ENCODE data around the gene CDKAL1.
"Not testable (repeated sequence)": the region's sequence is repeated elsewhere in the genome, so short reads cannot be mapped to it uniquely, and the experiment has no call there.

The CDKAL1 gene

DNA sequence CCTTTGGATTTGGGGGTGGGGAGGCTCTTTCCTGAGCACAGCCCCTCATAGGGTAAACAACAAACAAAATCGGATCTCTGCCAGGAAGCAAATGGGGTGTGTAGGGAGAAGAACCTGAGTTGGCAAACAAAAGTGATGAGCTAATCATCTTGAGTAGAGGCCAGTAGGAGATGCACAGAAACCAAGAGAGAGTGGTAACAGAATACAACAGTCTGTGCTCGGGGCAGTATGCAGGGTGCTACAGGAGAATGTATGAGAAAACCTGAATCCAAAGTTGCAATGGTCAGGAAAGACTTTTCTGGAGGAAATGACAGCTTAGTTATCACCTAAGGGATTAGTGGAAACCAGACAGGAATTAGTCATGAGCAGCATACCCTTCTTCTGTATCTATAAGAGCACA lies 177.8 kb downstream of the CDKAL1 start:
- DNase-seq = no peak

DNA sequence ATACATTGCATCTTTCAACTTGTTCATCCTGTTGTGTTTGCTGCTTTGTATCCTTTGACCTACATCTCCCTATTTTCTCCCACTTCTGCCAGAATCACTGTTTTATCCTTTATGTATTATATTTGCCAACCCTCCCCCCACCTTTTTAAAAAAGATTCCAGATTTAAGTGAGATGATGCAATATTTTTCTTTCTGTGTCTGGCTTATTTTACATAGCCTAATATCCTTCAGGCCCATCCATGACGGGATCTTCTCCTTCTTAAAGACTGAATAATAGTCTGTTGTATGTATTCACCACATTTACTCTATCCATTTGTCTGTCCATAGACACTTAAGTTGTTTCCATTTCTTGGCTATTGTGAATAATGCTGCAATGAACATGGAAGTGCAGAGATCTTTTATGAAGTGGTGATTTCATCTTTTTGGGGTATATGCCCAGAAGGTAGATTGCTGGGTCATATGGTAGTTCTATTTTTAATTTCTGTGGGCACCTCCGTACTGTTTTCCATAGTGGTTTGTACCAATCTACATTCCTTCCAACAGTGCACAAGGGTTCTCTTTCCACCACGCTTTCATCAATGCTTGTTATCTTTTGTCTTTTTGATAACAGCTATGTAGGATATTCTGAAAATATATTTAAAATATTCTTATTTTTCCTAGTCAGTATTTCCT lies 181.0 kb downstream of the CDKAL1 start:
- DNase-seq = no peak

DNA sequence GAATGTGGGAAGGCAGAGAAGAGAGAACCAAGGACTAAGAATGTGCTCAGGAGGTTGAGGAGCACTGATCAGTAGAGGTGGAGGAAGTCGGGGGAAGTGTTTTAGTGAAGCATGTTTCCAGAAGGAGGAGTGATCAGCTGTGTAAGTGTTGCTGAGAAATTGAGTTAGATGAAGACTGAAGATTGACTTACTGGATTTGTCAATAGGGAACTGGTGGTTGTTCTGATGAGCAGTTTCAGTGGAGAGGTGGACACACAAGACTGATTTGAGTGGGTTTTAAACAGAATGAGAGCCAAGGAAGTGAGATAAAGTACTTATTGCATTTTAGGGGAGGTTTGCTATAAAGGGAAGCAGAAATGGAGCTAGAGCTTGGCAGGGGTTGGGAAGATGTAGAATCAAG lies 182.6 kb downstream of the CDKAL1 start:
- DNase-seq = no peak

DNA sequence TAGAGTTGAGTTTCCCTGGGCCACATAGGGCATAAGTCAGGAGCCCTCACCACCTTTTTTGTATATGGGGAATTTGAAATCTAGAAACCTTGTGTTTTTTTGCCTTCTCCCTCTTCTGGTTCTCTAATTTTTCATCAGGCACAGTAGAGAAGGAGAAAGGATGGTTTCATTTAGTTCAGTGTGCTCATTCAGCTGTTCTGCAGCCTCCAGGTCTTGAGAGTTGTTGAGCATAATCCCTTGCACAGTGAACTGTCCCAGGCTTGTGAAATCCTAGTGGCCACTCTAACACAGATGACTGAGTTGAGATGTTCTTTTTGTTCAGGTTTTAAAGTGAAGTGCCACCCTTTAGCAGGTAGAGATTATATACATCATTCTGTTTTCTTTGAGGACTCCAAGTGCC lies 183.5 kb downstream of the CDKAL1 start:
- DNase-seq = no peak

DNA sequence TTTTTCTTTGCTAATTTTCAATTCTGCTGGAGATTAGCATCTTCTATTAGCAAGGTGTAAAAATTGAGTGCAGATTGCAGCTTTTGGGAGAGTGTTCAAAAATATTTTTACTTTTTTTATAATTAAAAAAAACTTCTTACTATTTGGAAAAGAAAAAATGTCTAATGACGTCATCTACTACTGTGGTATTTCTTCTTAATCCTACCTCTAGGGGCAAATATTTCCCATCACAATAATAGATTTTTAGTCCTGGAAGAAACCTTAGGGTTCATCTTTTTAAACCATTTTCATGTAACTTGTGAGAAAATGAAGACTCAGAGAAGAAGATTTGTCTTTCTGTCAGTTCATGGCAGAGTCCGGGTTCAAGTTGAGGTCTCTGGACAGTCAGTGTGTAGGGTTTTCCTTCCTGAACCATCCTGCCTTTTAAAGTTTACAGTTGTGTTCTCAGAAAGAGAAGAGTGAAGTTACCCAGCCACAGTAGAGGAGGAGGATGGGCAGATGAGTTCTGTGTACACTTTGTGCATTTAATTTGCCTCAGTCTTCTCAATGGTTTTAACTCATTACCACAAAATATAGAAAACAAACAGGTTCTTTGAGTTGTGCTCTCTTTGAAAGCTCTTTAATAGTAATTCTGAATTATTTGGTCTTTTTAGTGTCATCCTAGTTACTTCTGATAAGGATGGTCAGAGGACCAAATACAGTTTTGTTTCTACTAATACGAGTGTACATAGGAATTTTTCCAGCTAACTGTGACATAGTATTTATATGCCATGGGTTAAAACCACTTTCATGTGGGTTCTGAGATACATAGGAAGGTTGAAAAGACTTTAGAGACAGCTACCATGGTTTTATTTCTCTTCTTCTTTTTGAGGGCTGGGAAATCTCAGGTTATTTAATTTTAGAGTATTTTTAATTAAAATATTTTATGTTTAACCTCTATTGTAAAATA lies 184.7 kb downstream of the CDKAL1 start:
- DNase-seq = no peak

DNA sequence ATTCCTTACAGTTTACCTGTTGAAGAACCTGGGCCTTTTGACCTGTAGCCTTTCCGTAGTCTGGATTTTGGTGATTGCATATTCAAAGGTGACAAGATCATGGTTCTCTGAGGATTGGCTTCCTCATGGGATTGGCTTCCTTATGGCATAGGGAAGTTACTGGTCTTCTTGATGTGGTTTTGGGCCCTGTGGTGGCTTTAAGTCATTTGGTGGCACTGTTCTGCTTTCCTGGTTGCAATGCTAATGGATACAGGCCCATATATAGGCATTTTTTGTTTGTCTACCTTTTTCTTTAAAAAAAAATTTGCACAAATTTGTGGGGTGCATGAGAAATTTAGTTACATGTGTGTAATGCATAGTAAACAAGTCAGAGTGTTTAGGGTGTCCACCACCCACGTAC lies 185.7 kb downstream of the CDKAL1 start:
- DNase-seq = no peak

DNA sequence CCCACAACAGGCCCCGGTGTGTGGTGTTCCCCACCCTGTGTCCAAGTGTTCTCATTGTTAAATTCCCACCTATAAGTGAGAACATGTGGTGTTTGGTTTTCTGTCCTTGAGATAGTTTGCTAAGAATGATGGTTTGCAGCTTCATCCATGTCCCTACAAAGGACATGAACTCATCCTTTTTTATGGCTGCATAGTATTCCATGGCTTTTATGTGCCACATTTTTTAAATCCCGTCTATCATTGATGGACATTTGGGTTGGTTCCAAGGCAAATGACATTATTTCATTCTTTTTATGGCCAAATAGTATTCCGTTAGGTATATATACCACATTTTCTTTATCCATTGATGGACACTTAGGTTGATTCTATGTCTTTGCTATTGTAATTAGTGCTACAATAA lies 186.9 kb downstream of the CDKAL1 start:
- not testable (repeated sequence) for DNase-seq

DNA sequence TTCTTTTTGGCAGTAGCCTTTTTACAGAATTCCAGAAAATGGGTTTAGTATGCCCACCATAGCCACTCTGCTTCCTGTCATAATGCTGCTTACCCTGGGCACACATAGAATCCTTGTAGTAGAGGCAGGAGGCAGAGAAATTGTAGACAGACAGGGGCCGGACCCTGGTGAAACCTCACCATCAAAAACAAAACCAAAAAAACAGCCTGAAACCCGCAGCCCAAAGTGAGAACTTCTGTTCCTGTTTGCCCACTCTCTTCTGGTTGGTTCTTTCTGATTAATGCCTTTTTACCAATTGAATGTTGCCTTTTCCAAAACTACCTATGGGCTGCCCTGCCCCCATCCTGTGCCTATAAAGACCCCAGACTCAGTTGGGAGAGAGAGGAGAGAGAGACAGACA lies 188.2 kb downstream of the CDKAL1 start:
- no peak for DNase-seq

DNA sequence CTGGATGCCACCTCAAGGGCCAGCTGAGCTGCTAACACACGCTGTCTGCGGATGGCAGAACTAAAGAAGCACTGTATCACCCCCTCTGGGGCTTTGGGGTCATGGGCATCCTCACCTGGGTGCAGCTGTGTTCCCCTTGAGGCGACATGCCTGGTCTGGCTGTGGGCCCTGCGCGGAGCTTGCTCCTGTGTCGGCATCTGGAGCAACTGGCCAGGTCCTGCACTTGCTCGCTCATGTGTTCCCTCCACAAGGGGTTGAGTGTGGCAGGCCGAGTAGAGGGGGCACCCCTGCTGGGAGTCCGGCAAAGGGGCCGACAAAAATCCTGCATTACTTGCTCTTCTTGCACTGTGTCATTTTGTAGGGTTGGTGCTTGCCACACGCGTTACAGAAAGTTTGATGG lies 189.0 kb downstream of the CDKAL1 start:
- no peak for DNase-seq

DNA sequence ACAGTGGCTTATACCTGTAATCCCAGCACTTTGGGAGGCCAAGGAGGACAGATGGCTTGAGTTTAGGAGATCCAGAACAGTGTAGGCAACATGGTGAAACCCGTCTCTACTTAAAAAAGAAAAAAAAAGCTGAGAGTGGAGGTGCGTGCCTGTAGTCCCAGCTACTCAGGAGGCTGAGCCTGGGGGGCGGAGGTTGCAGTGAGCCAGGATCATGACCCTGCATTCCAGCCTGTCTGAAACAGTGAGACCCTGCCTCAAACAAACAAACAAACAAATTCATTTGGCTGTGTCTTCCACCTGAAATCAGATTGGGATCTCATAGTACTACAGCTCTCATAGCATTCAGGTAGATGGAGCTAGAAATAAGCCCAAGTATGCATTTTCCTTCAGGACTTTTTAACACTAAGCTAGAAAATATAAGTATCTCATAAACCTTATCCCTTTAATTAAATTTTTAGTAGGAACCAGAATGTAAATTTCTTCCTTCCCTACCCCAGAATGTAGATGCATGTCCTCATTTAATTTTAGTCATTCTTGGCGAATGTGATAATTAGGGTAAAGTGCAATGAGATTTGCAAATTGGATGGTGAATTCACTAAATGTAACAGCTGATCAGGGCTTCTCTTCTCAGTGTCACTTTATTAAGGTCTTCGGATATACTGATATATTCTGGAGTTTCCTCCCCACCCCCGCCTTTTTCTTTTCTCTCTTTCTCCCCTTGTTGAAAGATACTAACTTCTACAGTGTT lies 190.4 kb downstream of the CDKAL1 start:
- no peak for DNase-seq

DNA sequence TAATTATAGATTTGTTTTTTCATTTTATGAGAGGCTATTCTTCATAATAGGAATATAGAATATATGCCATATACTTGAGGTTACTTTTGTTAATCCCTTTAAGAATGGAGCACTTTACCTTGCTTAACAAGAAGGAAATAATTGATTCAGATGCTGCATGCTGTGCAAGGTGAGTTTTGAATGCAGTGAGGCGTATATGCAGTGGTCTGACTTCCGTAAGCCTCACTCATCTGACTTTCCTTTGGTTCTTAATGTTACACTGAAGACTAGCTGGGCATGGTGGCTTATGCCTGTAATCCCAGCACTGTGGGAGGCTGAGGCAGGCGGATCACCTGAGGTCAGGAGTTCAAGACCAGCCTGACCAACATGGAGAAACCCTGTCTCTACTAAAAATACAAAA lies 191.0 kb downstream of the CDKAL1 start:
- DNase-seq = not testable (repeated sequence)

DNA sequence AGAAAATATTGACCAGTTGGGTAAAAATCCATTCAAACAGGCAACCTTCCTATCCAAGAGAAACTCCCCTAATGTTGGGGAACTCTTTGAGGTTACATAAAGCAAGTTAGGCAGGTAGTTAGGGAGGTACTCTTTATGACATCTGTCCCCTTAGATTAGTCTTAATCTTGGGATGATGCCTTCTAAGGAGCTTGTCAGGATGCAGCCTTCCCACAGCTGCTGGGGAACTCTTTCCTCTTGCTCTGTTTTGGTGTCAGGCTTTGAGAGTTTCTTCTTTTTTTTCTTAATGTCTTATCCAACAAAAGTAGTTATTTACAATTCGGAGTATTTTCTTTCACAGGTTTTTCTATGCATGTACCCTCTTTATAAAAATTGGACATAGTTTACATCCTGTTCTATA lies 194.8 kb downstream of the CDKAL1 start:
- no peak for DNase-seq

DNA sequence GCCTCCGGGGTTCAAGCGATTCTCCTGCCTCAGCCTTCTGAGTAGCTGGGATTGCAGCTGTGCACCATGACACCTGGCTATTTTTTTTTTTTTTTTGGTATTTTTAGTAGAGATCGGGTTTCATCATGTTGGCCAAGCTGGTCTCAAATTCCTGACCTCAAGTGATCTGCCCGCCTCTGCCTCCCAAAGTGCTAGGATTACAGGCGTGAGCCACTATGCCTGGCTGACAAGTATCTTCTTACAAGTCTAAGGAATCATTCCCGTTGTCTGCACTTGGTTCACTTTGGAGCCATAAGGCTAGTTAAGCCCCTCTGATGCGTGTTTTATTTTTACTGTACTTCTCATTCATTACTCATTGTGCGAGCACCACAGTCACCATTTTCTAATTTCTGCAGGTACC lies 198.1 kb downstream of the CDKAL1 start:
- DNase-seq = not testable (repeated sequence)

DNA sequence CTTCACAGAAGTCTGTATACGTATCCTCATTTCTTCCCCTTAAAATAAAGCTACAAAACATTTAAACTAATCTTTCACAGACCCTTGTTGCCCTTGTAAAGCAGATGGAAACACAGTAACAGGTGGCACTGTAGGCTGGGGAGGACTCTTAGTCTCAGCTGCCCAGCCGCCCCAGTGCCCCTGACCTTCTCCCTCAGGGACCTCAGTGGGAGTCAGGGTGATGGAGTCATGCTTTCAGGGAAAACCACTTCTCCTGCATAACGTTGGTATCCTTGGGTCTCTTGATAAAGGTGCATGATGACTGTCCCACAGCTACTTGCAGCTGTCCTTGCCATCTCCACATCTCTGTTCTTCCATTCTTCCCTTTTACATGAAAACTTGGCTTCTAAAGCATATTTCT lies 198.6 kb downstream of the CDKAL1 start:
- no peak for DNase-seq

DNA sequence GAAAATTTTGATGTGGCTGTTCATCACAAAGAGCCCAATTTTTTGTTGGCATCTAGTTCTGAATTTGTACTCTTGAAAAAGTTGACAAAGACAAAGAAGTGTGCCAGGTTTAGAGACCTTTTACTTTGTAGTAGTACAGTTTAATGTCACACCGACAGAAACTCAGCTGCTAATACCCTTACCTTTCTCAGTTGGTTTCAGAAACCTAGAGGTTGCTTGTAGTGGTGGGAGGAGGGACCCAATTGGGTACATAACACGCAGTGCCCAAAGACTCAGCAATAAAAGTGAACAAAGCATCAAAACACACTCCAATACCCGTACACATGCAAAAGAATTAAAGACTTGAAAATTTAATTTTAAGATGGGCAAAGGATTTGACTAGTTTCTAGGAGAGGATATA lies 203.7 kb downstream of the CDKAL1 start:
- no peak for DNase-seq

DNA sequence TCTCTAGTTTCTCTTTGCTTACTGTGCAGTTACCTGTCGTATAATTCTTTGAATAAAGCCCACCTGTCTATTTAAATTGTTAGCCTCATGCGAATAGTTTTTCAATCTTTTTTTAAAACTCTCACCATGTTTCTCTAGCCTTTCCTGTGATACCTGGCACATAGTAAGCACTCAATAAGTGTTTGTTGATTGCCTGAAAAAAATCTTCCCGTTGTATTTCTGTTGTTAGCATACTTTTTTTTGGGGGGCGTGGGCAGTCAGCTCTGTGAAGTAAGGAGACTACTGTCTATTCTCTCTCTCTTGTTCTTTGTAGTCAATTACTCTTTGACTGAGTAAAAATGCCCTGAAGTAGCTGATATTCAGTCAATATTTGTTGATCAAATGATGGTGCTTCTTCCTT lies 205.8 kb downstream of the CDKAL1 start:
- no peak for DNase-seq

DNA sequence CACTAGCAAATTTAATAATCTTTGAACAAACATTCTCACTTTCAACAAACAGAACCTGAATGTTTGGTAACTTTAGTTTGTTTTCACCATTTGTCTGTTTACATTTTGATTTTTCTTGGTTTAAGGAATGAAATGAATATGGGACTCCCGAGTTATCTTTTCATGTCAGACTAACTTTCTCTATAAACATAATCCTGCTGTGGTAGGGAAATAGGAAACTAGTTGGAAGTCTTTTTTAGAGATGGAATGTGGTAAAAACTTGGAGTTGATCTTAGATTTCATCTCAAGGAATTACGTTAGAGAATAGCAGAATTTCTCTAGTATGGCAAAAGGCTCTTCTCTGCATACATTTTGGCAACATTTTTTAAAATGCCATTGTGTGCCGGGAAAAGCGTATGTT lies 206.5 kb downstream of the CDKAL1 start:
- DNase-seq = no peak

DNA sequence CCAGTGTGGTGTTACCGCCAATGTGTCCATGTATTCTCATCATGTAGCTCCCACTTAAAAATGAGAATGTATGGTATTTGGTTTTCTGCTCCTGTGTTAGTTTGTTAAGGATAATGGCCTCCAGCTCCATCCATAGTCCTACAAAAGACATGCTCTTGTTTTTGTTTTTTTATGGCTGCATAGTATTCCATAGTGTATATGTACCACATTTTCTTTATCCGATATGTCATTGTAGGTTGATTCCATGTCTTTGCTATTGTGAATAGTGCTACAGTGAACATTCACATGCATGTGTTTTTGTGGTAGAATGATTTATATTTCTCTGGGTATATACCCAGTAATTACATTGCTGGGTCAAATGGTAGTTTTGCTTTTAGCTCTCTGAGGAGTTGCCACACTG lies 207.2 kb downstream of the CDKAL1 start:
- no peak for DNase-seq

DNA sequence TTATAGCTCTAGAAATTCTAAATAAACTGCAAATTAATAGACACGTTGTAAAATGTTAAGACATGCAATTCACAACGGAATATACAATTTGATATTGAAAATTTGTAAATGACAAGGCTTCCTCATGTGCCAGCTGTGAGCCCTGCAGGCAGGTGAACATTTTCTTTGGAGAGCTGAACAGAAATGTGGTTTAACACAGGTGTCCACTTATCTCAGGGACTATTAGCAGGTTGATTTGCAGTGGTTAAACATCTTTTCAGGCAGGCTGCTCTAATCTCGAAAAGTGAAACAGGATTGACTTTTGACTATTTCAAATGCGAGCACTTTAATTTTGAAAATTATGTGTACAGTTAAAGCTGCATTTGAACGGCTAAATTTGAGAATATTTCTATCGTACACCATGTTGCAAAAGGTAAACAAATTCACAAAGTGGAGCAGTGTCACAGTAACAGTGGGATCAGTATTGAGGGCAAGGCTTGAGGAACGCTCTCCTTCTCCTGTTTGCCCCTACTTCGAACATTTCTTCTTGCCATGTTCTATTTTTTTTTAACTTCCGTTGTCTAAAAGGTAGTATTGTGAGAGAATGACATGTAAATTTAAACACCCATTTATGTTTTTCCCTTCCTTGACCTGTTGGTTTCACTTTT lies 210.8 kb downstream of the CDKAL1 start:
- DNase-seq = no peak

DNA sequence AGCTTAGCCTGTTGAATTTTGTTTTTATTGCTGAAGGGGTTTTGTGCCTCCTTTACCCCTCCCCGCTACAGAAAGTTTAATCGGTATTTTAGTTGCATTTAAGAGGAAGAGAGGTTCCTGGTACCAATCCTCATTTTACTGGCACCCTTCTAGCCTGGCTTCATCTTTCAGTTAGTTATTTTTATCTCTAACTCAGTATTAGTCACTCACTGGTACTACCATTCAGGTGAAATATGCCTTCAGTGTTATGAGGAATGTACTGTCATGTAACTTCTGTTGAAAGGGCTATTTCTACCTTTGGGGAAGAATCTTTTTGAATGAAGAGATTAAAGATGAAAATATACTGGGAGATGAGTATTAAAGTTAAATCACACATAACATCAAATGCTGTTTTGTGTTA lies 211.8 kb downstream of the CDKAL1 start:
- no peak for DNase-seq

DNA sequence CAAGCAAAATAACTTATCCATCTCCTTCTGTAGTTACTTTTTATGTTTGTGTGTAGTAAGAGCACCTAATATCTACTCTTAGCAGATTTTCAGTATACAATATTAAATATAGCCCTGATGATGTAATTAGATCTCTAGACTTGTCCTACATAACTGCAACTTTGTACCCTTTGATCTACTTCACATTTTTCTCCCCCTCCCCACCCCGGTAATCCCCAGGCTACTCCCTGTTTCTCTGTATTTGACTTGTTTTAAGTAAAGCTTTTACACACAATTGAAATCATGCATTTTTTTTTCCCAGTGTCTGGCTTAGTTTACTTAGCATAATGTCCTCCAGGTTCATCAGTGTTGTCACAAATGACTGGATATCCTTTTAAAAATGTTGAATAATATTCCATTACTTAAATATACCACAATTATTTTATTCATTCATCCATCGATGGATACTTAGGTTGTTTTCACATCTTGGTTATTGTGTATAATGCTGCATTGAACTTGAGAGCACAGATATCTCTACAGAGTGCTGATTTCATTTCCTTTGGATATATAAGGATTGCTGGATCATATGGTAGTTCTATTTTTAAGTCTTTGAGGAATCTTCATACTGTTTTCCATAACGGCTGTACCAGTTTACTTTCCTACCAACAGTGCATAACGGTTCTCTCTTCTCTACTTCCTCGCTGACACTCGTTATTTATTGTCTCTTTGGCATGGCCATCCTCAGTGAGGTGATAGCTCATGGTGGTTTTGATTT lies 212.7 kb downstream of the CDKAL1 start:
- DNase-seq = no peak

DNA sequence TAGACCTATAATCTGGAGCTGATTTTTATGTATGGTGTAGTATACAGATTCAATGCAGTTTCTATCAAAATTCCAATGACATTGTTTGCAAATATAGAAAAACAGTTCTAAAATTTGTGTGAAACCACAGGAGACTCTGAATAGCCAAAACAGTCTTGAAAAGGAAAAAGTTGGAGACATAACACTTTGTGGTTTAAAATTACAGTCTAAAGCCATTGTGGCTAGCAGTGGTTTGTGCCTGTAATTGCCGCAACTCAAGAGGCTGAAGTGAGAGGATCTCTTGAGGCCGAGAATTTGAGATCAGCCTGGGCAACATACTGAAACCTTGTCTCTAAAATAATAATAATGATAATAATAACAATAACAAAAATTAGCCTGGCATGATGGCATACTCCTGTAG lies 213.7 kb downstream of the CDKAL1 start:
- DNase-seq = no peak
